B cell (primary cell): ENCODE measurements around the gene IL20RA. TPM values are rescaled to one million over a fixed set of nuclear protein-coding genes. Genes with fewer than 3 reads are reported as not detected.

Experiments used
- ATAC-seq: fragments of 200-7000 bp; cut with Tn5 transposase; one replicate; pipeline ENCODE4 v1.10.0; 2021; ENCODE audit warnings: low read depth, mild to moderate bottlenecking, moderate number of reproducible peaks, moderate library complexity
- CTCF ChIA-PET: fragments of 350-600 bp; sonication (Branson Sonifier 250); formaldehyde crosslinking; loops from one replicate; lab custom pipeline; 2021; ENCODE audit warnings: antibody characterized with exemption, inconsistent platforms; lab: Charles Lee
- POLR2A ChIA-PET: fragments of 350-600 bp; sonication (Branson Sonifier 250); formaldehyde crosslinking; loops from one replicate; lab custom pipeline; 2021; ENCODE audit warnings: antibody characterized with exemption; lab: Charles Lee
- DNase-seq: peaks from one replicate; pipeline ENCODE4 v3.0.0; 2013
- H2AFZ ChIP-seq: 2 replicates; pipeline ENCODE4 v1.6.1; 2012; ENCODE audit warnings: mild to moderate bottlenecking, low read depth, low read length; ENCODE audit not compliant: insufficient read depth, poor library complexity, severe bottlenecking
- H3K27ac ChIP-seq, 2 donors: 1 replicate in 1 of 2; 2 replicates in 1 of 2; pipeline ENCODE4 v1.5.1; 2012 to 2013; ENCODE audit warnings: low read length in 2 of 2, mild to moderate bottlenecking in 2 of 2, moderate library complexity in 1 of 2
- H3K27me3 ChIP-seq, 4 experiments: fragments of 200-600 bp in 1 of 4; sonication (generic) in 1 of 4; replicated peaks in 1 of 4; 1 replicate in 2 of 4; 2 replicates in 2 of 4; pipeline versions ENCODE4 v1.6.1 to v1.7.0; 2013 to 2016; ENCODE audit warnings: low read length in 3 of 4, mild to moderate bottlenecking in 2 of 4, mixed read lengths in 1 of 4, moderate library complexity in 1 of 4; ENCODE audit not compliant: insufficient read depth in 4 of 4, control insufficient read depth in 3 of 4; ENCODE audit errors: control extremely low read depth in 1 of 4
- H3K36me3 ChIP-seq, 2 experiments: replicated peaks in 1 of 2; 1 replicate in 1 of 2; 2 replicates in 1 of 2; pipeline versions ENCODE4 v1.6.1 to v1.7.1; 2013; ENCODE audit warnings: low read length in 1 of 2; ENCODE audit not compliant: insufficient read depth in 2 of 2, control insufficient read depth in 1 of 2; ENCODE audit errors: control extremely low read depth in 1 of 2, extremely low read depth in 1 of 2
- H3K4me1 ChIP-seq, 2 donors: fragments of 200-600 bp in 1 of 2; sonication (generic) in 1 of 2; 1 replicate in 1 of 2; 2 replicates in 1 of 2; pipeline versions ENCODE4 v1.5.1 to v1.6.1; 2013 to 2017; ENCODE audit warnings: low read length in 2 of 2; ENCODE audit not compliant: control insufficient read depth in 2 of 2, insufficient read depth in 2 of 2
- H3K4me2 ChIP-seq: replicated peaks from 2 replicates; pipeline ENCODE3; 2012; ENCODE audit warnings: mild to moderate bottlenecking, low read depth, low read length; ENCODE audit not compliant: poor library complexity, severe bottlenecking
- H3K4me3 ChIP-seq, 5 experiments: fragments of 200-600 bp in 1 of 5; sonication (generic) in 1 of 5; 1 replicate in 3 of 5; 2 replicates in 2 of 5; pipeline versions ENCODE4 v1.5.1 to v1.7.0; 2011 to 2016; ENCODE audit warnings: low read length in 4 of 5, mild to moderate bottlenecking in 4 of 5, low read depth in 2 of 5, control low read depth in 1 of 5, moderate library complexity in 1 of 5; ENCODE audit not compliant: insufficient read depth in 1 of 5; ENCODE audit errors: control extremely low read depth in 1 of 5, extremely low read depth in 1 of 5
- H3K79me2 ChIP-seq: fragments of 200-600 bp; sonication (generic); one replicate; pipeline ENCODE4 v1.6.0; 2016; ENCODE audit warnings: low read length; ENCODE audit not compliant: control insufficient read depth, insufficient read depth
- H3K9ac ChIP-seq: fragments of 200-600 bp; sonication (generic); 2 replicates; pipeline ENCODE4 v1.6.1; 2017; ENCODE audit warnings: mild to moderate bottlenecking, low read length, moderate library complexity
- H3K9me3 ChIP-seq, 3 donors: one replicate each; pipeline versions ENCODE4 v1.6.1 to v1.7.1; 2013; ENCODE audit warnings: low read length in 2 of 3; ENCODE audit not compliant: control insufficient read depth in 2 of 3, insufficient read depth in 1 of 3; ENCODE audit errors: control extremely low read depth in 1 of 3
- H4K20me1 ChIP-seq: 2 replicates; pipeline ENCODE4 v1.6.0; 2012; ENCODE audit warnings: mild to moderate bottlenecking, low read length; ENCODE audit not compliant: insufficient read depth, control insufficient read depth, poor library complexity, severe bottlenecking
- H3K27ac Mint-ChIP-seq: one replicate; pipeline ENCODE4 v1.8.0; 2021; ENCODE audit warnings: mixed read lengths
- H3K27me3 Mint-ChIP-seq: one replicate; pipeline ENCODE4 v1.8.0; 2021; ENCODE audit warnings: mixed read lengths
- H3K4me1 Mint-ChIP-seq: one replicate; pipeline ENCODE4 v1.8.0; 2021; ENCODE audit warnings: mixed read lengths
- H3K4me3 Mint-ChIP-seq: one replicate; pipeline ENCODE4 v1.8.0; 2021; ENCODE audit warnings: mixed read lengths
- H3K9me3 Mint-ChIP-seq: one replicate; pipeline ENCODE4 v1.8.0; 2022; ENCODE audit warnings: mixed read lengths; ENCODE audit not compliant: insufficient read depth
- CTCF ChIP-seq: fragments of 200-600 bp; IDR thresholded peaks from one replicate; pipeline ENCODE4 v1.8.0; 2022; ENCODE audit warnings: antibody characterized with exemption, mild to moderate bottlenecking
- EZH2 ChIP-seq: IDR thresholded peaks from 2 replicates; pipeline ENCODE4 v1.6.1; 2012; ENCODE audit warnings: borderline replicate concordance, low read depth, mild to moderate bottlenecking, moderate library complexity, low read length; ENCODE audit not compliant: insufficient read depth, poor library complexity, severe bottlenecking
- WGBS: methylation state at CpG from one replicate; pipeline ENCODE4 v1.1.5; 2013; ENCODE audit warnings: missing lambda C conversion rate; ENCODE audit not compliant: insufficient coverage; 5-methylcytosine and 5-hydroxymethylcytosine counted together
- intact Hi-C: fragments of 100-400 bp; cut with micrococcal nuclease; formaldehyde crosslinking; loops from one replicate; pipeline ENCODE4 v1.10.0; 2022
- polyA plus RNA-seq: library from polyadenylated mRNA; depleted of rRNA; stranded (reverse); fragments of >200 nt; gene quantifications from 2 replicates; pipeline ENCODE4 v1.2.3, GENCODE V29; 2012
- total RNA-seq, 2 donors: library from RNA; stranded (reverse); fragments of 120-200 nt in 1 of 2; gene quantifications; 1 replicate in 1 of 2; 2 replicates in 1 of 2; pipeline versions ENCODE4 v1.2.3 to v1.2.4, GENCODE V29; 2013 to 2022

IL20RA gene
- total and polyA plus RNA-seq, 2 donors (not counting 1 experiment from before 2014, with no cell fraction given), result not detected

DNA sequence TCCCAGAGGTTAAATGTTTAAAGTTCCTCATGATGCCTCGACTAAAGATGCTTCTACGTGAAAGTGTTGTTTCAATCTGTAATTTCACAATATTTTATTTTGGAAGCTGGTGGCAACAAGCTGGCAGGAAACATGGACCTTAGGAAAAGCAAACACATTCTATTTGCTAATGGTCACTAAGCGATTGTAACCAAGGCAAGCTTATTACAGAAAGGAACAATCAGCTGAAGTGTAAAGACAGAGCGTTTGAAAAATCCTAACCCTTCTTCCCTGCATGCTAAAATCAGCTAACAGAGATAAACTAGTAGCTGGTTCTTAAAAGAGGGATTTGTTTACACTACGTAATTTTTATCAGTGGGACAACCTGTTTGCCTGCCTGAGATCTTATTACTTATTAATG lies 50.0 kb downstream of the IL20RA start:
- H3K4me1 Mint-ChIP-seq, result peaks cover 6% of the 10 kb centered on the region
- no peak overlapping the region for H3K4me3 Mint-ChIP-seq
- Histone ChIP-seq H3K4me2 (no peak overlapping the region), H3K79me2 (no peaks in the 10 kb centered on the region), H4K20me1 (no peaks in the 10 kb centered on the region), H2AFZ (no peak overlapping the region), H3K36me3 (no peaks in the 10 kb centered on the region), H3K4me3 (no peak overlapping the region), H3K9me3 (peaks cover 0 to 3% (median 0%) of the 10 kb centered on the region in 3 donors), H3K27ac (no peak overlapping the region), H3K4me1 (peaks cover 3 to 5% of the 10 kb centered on the region in 2 donors), H3K9ac (no peak overlapping the region), H3K27me3 (peaks cover 0 to 26% (median 16%) of the 10 kb centered on the region in 4 experiments)
- TF ChIP-seq CTCF (no peak), EZH2 (no peak)
- intact Hi-C loops, result no loop called here
- ChIA-PET POLR2A (no interaction called here), CTCF (no interaction called here)
- H3K9me3 Mint-ChIP-seq, result no peaks in the 10 kb centered on the region
- no CpG with 5 or more reads among the region's 5 CpGs for WGBS
- ATAC-seq, result no peak
- no peak for DNase-seq
- no peak overlapping the region for H3K27ac Mint-ChIP-seq
- H3K27me3 Mint-ChIP-seq, result peaks cover 46% of the 10 kb centered on the region

- Histone ChIP-seq H3K4me2 (no peak overlapping the region), H2AFZ (no peak overlapping the region), H3K4me3 (no peak overlapping the region), H3K79me2 (no peaks in the 10 kb centered on the region), H3K9ac (no peak overlapping the region), H3K36me3 (no peaks in the 10 kb centered on the region), H3K27me3 (peaks cover 0 to 40% (median 32%) of the 10 kb centered on the region in 4 experiments), H3K4me1 (peaks cover 7 to 11% of the 10 kb centered on the region in 2 donors), H3K27ac (no peak overlapping the region), H4K20me1 (no peaks in the 10 kb centered on the region), H3K9me3 (peaks cover 0 to 8% (median 0%) of the 10 kb centered on the region in 3 donors)
- Mint-ChIP-seq H3K4me1 (peaks cover 7% of the 10 kb centered on the region), H3K27ac (no peak overlapping the region), H3K9me3 (no peaks in the 10 kb centered on the region), H3K27me3 (peaks cover 63% of the 10 kb centered on the region), H3K4me3 (no peak overlapping the region)
- 0% methylated on average over 1 of the region's 3 CpGs for WGBS
- intact Hi-C loops, result no loop called here
- no peak for ATAC-seq
- no peak for DNase-seq
- TF ChIP-seq CTCF, result no peak
- no peak for TF ChIP-seq EZH2
- CTCF ChIA-PET, result no interaction called here
- POLR2A ChIA-PET, result no interaction called here
Observed at GRCh38 chr6:136992113-136992512, 52.7 kb downstream of the IL20RA start.
